Naive thymus-derived CD4-positive, alpha-beta T cell (primary cell): Measurements from ENCODE around the gene CPNE1. TPM values are rescaled to one million over a fixed set of nuclear protein-coding genes. Genes with fewer than 3 reads are reported as not detected.

Experiments
- ATAC-seq: fragments of 150-1000 bp; cut with Tn5 transposase; 2 replicates; pipeline ENCODE4 v1.10.0; 2021; ENCODE audit warnings: mild to moderate bottlenecking, moderate library complexity
- CTCF ChIA-PET: fragments of 350-600 bp; sonication (Branson Sonifier 250); formaldehyde crosslinking; loops from one replicate; lab custom pipeline; 2021; ENCODE audit warnings: antibody characterized with exemption; lab: Charles Lee
- POLR2A ChIA-PET: fragments of 350-600 bp; sonication (Branson Sonifier 250); formaldehyde crosslinking; loops from one replicate; lab custom pipeline; 2021; ENCODE audit warnings: antibody characterized with exemption, inconsistent platforms; lab: Charles Lee
- DNase-seq, 9 donors: peaks; one replicate each; pipeline versions ENCODE4 v3.0.0 to v3.0.0-alpha.2; 2020 to 2022; ENCODE audit warnings: mixed read lengths in 1 of 9
- H3K27ac ChIP-seq: one replicate; pipeline ENCODE4 v1.7.0; 2013; ENCODE audit warnings: mild to moderate bottlenecking, low read depth, low read length, moderate library complexity
- H3K27me3 ChIP-seq, 2 donors: one replicate each; pipeline ENCODE4 v1.7.0; 2013; ENCODE audit warnings: low read length in 2 of 2, mild to moderate bottlenecking in 2 of 2, moderate library complexity in 2 of 2; ENCODE audit not compliant: control insufficient read depth in 2 of 2, insufficient read depth in 2 of 2
- H3K36me3 ChIP-seq, 3 experiments: 1 replicate in 2 of 3; 2 replicates in 1 of 3; pipeline ENCODE4 v1.7.0; 2013; ENCODE audit warnings: low read length in 3 of 3, mild to moderate bottlenecking in 3 of 3, moderate library complexity in 1 of 3; ENCODE audit not compliant: insufficient read depth in 3 of 3, control insufficient read depth in 2 of 3
- H3K4me1 ChIP-seq, 2 donors: one replicate each; pipeline ENCODE4 v1.7.0; 2013; ENCODE audit warnings: low read length in 2 of 2, mild to moderate bottlenecking in 2 of 2, moderate library complexity in 1 of 2; ENCODE audit not compliant: control insufficient read depth in 2 of 2, insufficient read depth in 2 of 2
- H3K4me3 ChIP-seq: 2 replicates; pipeline ENCODE4 v1.7.0; 2013; ENCODE audit warnings: mild to moderate bottlenecking, low read length
- H3K9me3 ChIP-seq, 3 experiments: 1 replicate in 2 of 3; 2 replicates in 1 of 3; pipeline ENCODE4 v1.7.0; 2013; ENCODE audit warnings: low read length in 3 of 3; ENCODE audit not compliant: control insufficient read depth in 2 of 3
- H3K27ac Mint-ChIP-seq, 9 donors: one replicate each; pipeline ENCODE4 v1.8.0; 2020 to 2022; ENCODE audit warnings: mixed read lengths in 9 of 9, mild to moderate bottlenecking in 8 of 9, moderate library complexity in 5 of 9, inconsistent platforms in 2 of 9
- H3K27me3 Mint-ChIP-seq, 5 donors: one replicate each; pipeline ENCODE4 v1.8.0; 2021 to 2022; ENCODE audit warnings: mixed read lengths in 5 of 5, mild to moderate bottlenecking in 1 of 5
- H3K36me3 Mint-ChIP-seq, 5 donors: one replicate each; pipeline ENCODE4 v1.8.0; 2020 to 2022; ENCODE audit warnings: mixed read lengths in 5 of 5, mild to moderate bottlenecking in 3 of 5, inconsistent platforms in 1 of 5
- H3K4me1 Mint-ChIP-seq, 7 donors: one replicate each; pipeline ENCODE4 v1.8.0; 2020 to 2022; ENCODE audit warnings: mixed read lengths in 7 of 7, mild to moderate bottlenecking in 3 of 7, inconsistent platforms in 1 of 7
- H3K4me3 Mint-ChIP-seq, 10 donors: one replicate each; pipeline ENCODE4 v1.8.0; 2020 to 2022; ENCODE audit warnings: mild to moderate bottlenecking in 10 of 10, mixed read lengths in 10 of 10, moderate library complexity in 6 of 10, inconsistent platforms in 2 of 10
- H3K9me3 Mint-ChIP-seq, 11 donors: one replicate each; pipeline ENCODE4 v1.8.0; 2020 to 2022; ENCODE audit warnings: mixed read lengths in 11 of 11, mild to moderate bottlenecking in 4 of 11, inconsistent platforms in 1 of 11, moderate library complexity in 1 of 11
- intact Hi-C, 2 donors: fragments of 100-400 bp; cut with micrococcal nuclease; formaldehyde crosslinking; loops; one replicate each; pipeline ENCODE4 v1.15.1; 2023
- polyA plus RNA-seq, 2 donors: library from polyadenylated mRNA; unstranded; fragments of 300-500 nt; fragmentation: Illumina TruSeq; gene quantifications; one replicate each; pipeline ENCODE4 v1.2.3, GENCODE V29; 2021
- total RNA-seq, 6 experiments: library from RNA in 5 of 6; stranded (reverse) in 5 of 6; gene quantifications; 1 replicate in 5 of 6; 2 replicates in 1 of 6; pipeline ENCODE4 v1.2.3 and lab custom pipeline; 2021 to 2026

Gene CPNE1
- total and polyA plus RNA-seq, 7 experiments from 2014 or later = 250 to 378 (median 305) TPM

GRCh38 chr20:35617397-35618262, 47.1 kb downstream of the CPNE1 start:
- Histone ChIP-seq H3K36me3 (no peaks in the 10 kb centered on the region), H3K4me1 (peaks cover 16 to 28% of the 10 kb centered on the region in 2 donors), H3K9me3 (no peaks in the 10 kb centered on the region), H3K27ac (peak overlapping the region; percentile 11), H3K4me3 (peak overlapping the region; percentile 56), H3K27me3 (no peaks in the 10 kb centered on the region)
- Mint-ChIP-seq H3K9me3 (no peaks in the 10 kb centered on the region), H3K27me3 (peaks cover 0 to 3% (median 0%) of the 10 kb centered on the region in 5 donors), H3K36me3 (peaks cover 0 to 4% (median 0%) of the 10 kb centered on the region in 5 donors), H3K27ac (peak overlapping the region; percentile 48 to 99 (median 81)), H3K4me1 (peaks cover 16 to 46% (median 35%) of the 10 kb centered on the region in 7 donors), H3K4me3 (peak overlapping the region; percentile 88 to 98 (median 91))
- intact Hi-C loops = loop anchor here (1.0 to 5.0 kb wide), 8 partner anchors 205 to 1625 kb away; partner anchors contain the start of genes ACSS2 (in 1 of the 2), EIF6 (in 1 of the 2), PIGU (in 1 of the 2) and RALY (in 1 of the 2)
- POLR2A ChIA-PET = interaction anchor here (0.6 to 7.1 kb wide), 11 partner anchors 16 to 336 kb away, joined by 3 to 72 read pairs (median 5); partner anchors contain the start of genes CEP250, CPNE1, NFS1 and PHF20
- DNase-seq = peak in 7 of 9 donors; percentile 32 to 56 (median 39)
- CTCF ChIA-PET = interaction anchor here (0.6 to 1.7 kb wide), 3 partner anchors 72 to 267 kb away, joined by 3 to 5 read pairs (median 4); no protein-coding TSS in a partner anchor
- ATAC-seq = no peak

GRCh38 chr20:35616465-35617396, 48.0 kb downstream of the CPNE1 start:
- ATAC-seq = no peak
- ChIA-PET CTCF (interaction anchor here (0.7 to 1.5 kb wide), 3 partner anchors 11 to 37 kb away, joined by 3 to 7 read pairs (median 3); no protein-coding TSS in a partner anchor), POLR2A (interaction anchor here (0.6 to 7.1 kb wide), 15 partner anchors 15 to 337 kb away, joined by 3 to 72 read pairs (median 3); partner anchors contain the start of genes CEP250, CPNE1, PHF20 and RBM12)
- Histone ChIP-seq H3K4me1 (peaks cover 16 to 28% of the 10 kb centered on the region in 2 donors), H3K36me3 (no peaks in the 10 kb centered on the region), H3K27me3 (no peaks in the 10 kb centered on the region), H3K4me3 (peak overlapping the region; percentile 56), H3K9me3 (no peaks in the 10 kb centered on the region), H3K27ac (peak overlapping the region; percentile 33)
- Mint-ChIP-seq H3K27me3 (peaks cover 0 to 3% (median 0%) of the 10 kb centered on the region in 5 donors), H3K27ac (peak overlapping the region; percentile 89 to 99 (median 94)), H3K4me3 (peak overlapping the region; percentile 86 to 98 (median 91)), H3K36me3 (peaks cover 0 to 3% (median 0%) of the 10 kb centered on the region in 5 donors), H3K9me3 (no peaks in the 10 kb centered on the region), H3K4me1 (peaks cover 16 to 46% (median 35%) of the 10 kb centered on the region in 7 donors)
- intact Hi-C loops = loop anchor here (1.0 to 5.0 kb wide), 20 partner anchors 15 to 1624 kb away; partner anchors contain the start of genes CPNE1 (in 2 of the 2), ERGIC3 (in 2 of the 2), RBM12 (in 2 of the 2) and RBM39 (in 2 of the 2)
- peak in 2 of 9 donors; percentile 55 to 74 for DNase-seq

- ChIA-PET CTCF (interaction anchor here (0.6 to 1.5 kb wide), 3 partner anchors 10 to 54 kb away, joined by 3 to 7 read pairs (median 7); no protein-coding TSS in a partner anchor), POLR2A (interaction anchor here (0.6 to 7.1 kb wide), 14 partner anchors 11 to 338 kb away, joined by 3 to 72 read pairs (median 4); partner anchors contain the start of genes CEP250, CPNE1, PHF20 and RBM12)
- ATAC-seq (peak; percentile 92), DNase-seq (peak; percentile 99 to 100 (median 99))
- Histone ChIP-seq H3K4me1 (peaks cover 16 to 28% of the 10 kb centered on the region in 2 donors), H3K9me3 (no peaks in the 10 kb centered on the region), H3K27ac (peak within 1 kb of the TSS; percentile 97), H3K36me3 (no peaks in the 10 kb centered on the region), H3K27me3 (no peaks in the 10 kb centered on the region), H3K4me3 (peak within 1 kb of the TSS; percentile 84)
- Mint-ChIP-seq H3K9me3 (no peaks in the 10 kb centered on the region), H3K4me1 (peaks cover 16 to 46% (median 35%) of the 10 kb centered on the region in 7 donors), H3K36me3 (no peaks in the 10 kb centered on the region), H3K27me3 (peaks cover 0 to 3% (median 0%) of the 10 kb centered on the region in 5 donors), H3K4me3 (peak within 1 kb of the TSS; percentile 88 to 98 (median 91)), H3K27ac (peak within 1 kb of the TSS; percentile 89 to 100 (median 99))
- intact Hi-C loops = loop anchor here (1.0 to 5.0 kb wide), 19 partner anchors 15 to 1623 kb away; partner anchors contain the start of genes CPNE1 (in 2 of the 2), ERGIC3 (in 2 of the 2), RBM12 (in 2 of the 2) and RBM39 (in 2 of the 2)
Observed at GRCh38 chr20:35615667-35616464, 48.8 kb downstream of the CPNE1 start, which contains the start of gene SPAG4. TSS of gene SPAG4 (plus strand) at chr20:35615829. CDS start at chr20:35616004, 175 bp downstream.

- peaks cover 0 to 4% (median 0%) of the 10 kb centered on the region in 5 donors for H3K27me3 Mint-ChIP-seq
- ATAC-seq = no peak
- no peaks in the 10 kb centered on the region for H3K9me3 Mint-ChIP-seq
- ChIA-PET POLR2A (interaction anchor here (0.5 to 1.0 kb wide), 2 partner anchors 53 to 1231 kb away, joined by 4 to 6 read pairs; partner anchors contain the start of genes CPNE1 and RBM12), CTCF (no interaction called here)
- DNase-seq = no peak
- peaks cover 0 to 6% of the 10 kb centered on the region in 2 donors for H3K4me1 ChIP-seq
- no peaks in the 10 kb centered on the region for H3K27me3 ChIP-seq
- H3K36me3 Mint-ChIP-seq = no peaks in the 10 kb centered on the region
- no peaks in the 10 kb centered on the region for H3K36me3 ChIP-seq
- no peak overlapping the region for H3K4me3 Mint-ChIP-seq
- peaks cover 4 to 16% (median 11%) of the 10 kb centered on the region in 7 donors for H3K4me1 Mint-ChIP-seq
- no peak overlapping the region for H3K27ac ChIP-seq
- no peak overlapping the region for H3K27ac Mint-ChIP-seq
- H3K4me3 ChIP-seq = no peak overlapping the region
- intact Hi-C loops = no loop called here
- no peaks in the 10 kb centered on the region for H3K9me3 ChIP-seq
Observed at GRCh38 chr20:35611482-35611881, 53.2 kb downstream of the CPNE1 start.

GRCh38 chr20:35610833-35611427, 53.8 kb downstream of the CPNE1 start:
- no peak for ATAC-seq
- H3K27ac Mint-ChIP-seq = peak overlapping the region in 1 of 9 donors; percentile 30
- intact Hi-C loops = no loop called here

More at GRCh38 chr20:35610833-35611427, 53.8 kb downstream of the CPNE1 start:
- DNase-seq = no peak
- no peaks in the 10 kb centered on the region for H3K36me3 ChIP-seq
- CTCF ChIA-PET = no interaction called here
- peaks cover 0 to 6% of the 10 kb centered on the region in 2 donors for H3K4me1 ChIP-seq
- no peaks in the 10 kb centered on the region for H3K9me3 ChIP-seq
- H3K27ac ChIP-seq = no peak overlapping the region
- H3K4me1 Mint-ChIP-seq = peaks cover 4 to 12% (median 8%) of the 10 kb centered on the region in 7 donors
- H3K36me3 Mint-ChIP-seq = no peaks in the 10 kb centered on the region
- no peaks in the 10 kb centered on the region for H3K9me3 Mint-ChIP-seq
- H3K27me3 ChIP-seq = no peaks in the 10 kb centered on the region
- no peak overlapping the region for H3K4me3 ChIP-seq
- POLR2A ChIA-PET = interaction anchor here (0.5 to 1.0 kb wide), 2 partner anchors 54 to 1232 kb away, joined by 4 to 6 read pairs; partner anchors contain the start of genes CPNE1 and RBM12
- H3K4me3 Mint-ChIP-seq = no peak overlapping the region
- H3K27me3 Mint-ChIP-seq = peaks cover 0 to 4% (median 0%) of the 10 kb centered on the region in 5 donors
